HCT116 (cell line): ENCODE measurements around the gene C10orf120. TPM values are rescaled to one million over a fixed set of nuclear protein-coding genes. Genes with fewer than 3 reads are reported as not detected.

Experiments
- ATAC-seq: fragments of 200-7000 bp; cut with Tn5 transposase; 2 replicates; pipeline ENCODE4 v1.9.1; 2020; ENCODE audit warnings: mild to moderate bottlenecking, moderate library complexity
- BruUV-seq: library from RNA; stranded (reverse); fragments of 400-500 nt; replicated peaks from 2 replicates; lab custom pipeline; 2021; lab: Mats Ljungman, UMichigan
- CTCF ChIA-PET: fragments of 300-600 bp; sonication (Branson Sonifier 250); formaldehyde crosslinking; loops from one replicate; lab custom pipeline; 2021; ENCODE audit warnings: antibody characterized with exemption; lab: Charles Lee
- POLR2A ChIA-PET: fragments of 300-600, 350-600 bp; sonication (Branson Sonifier 250); formaldehyde crosslinking; loops from one replicate; lab custom pipeline; 2021; ENCODE audit warnings: antibody characterized with exemption; lab: Charles Lee
- RAD21 ChIA-PET, 2 experiments: fragments of 300-600 bp; sonication (Branson Sonifier 250); formaldehyde crosslinking; loops; one replicate each; lab custom pipeline; 2023; ENCODE audit warnings: low total read pairs in 2 of 2; ENCODE audit not compliant: uncharacterized antibody in 2 of 2, unreplicated experiment in 2 of 2, low non-redundant PET in 1 of 2; lab: Charles Lee
- DNase-seq: peaks from one replicate; pipeline ENCODE4 v3.0.0-alpha.2; 2010; ENCODE audit warnings: low read depth, low spot score
- H2AFZ ChIP-seq: fragments of 200-600 bp; shearing (Covaris generic), sonication (generic); 2 replicates; pipeline ENCODE4 v1.6.1; 2017; ENCODE audit warnings: low read depth, mixed run types, mixed read lengths, antibody characterized with exemption, low read length; ENCODE audit not compliant: poor library complexity, severe bottlenecking
- H3K27ac ChIP-seq: 2 replicates; pipeline ENCODE4 v1.5.1; 2012; ENCODE audit warnings: low read depth, low read length
- H3K27me3 ChIP-seq: fragments of 200-600 bp; sonication (generic); 2 replicates; pipeline ENCODE4 v1.6.1; 2016; ENCODE audit warnings: mixed run types, low read length, mixed read lengths; ENCODE audit not compliant: insufficient read depth
- H3K36me3 ChIP-seq, 2 experiments: fragments of 200-500 bp in 1 of 2; fragments of 200-600 bp in 1 of 2; sonication (Bioruptor generic) in 1 of 2; sonication (generic) in 1 of 2; 2 replicates each; pipeline versions ENCODE4 v1.5.1 to v1.6.1; 2014 to 2016; ENCODE audit warnings: low read length in 2 of 2, inconsistent platforms in 1 of 2, mixed read lengths in 1 of 2, mixed run types in 1 of 2; ENCODE audit not compliant: insufficient read depth in 2 of 2, control insufficient read depth in 1 of 2
- H3K4me1 ChIP-seq, 2 experiments: fragments of 200-600 bp in 1 of 2; sonication (generic) in 1 of 2; 2 replicates each; pipeline versions ENCODE4 v1.5.1 to v1.6.1; 2012 to 2017; ENCODE audit warnings: low read length in 2 of 2, inconsistent platforms in 1 of 2, mild to moderate bottlenecking in 1 of 2, mixed read lengths in 1 of 2, mixed run types in 1 of 2, moderate library complexity in 1 of 2; ENCODE audit not compliant: insufficient read depth in 2 of 2, control insufficient read depth in 1 of 2
- H3K4me2 ChIP-seq: fragments of 200-600 bp; sonication (generic); 2 replicates; pipeline ENCODE4 v1.6.1; 2017; ENCODE audit warnings: mixed run types, low read length, mixed read lengths
- H3K4me3 ChIP-seq, 2 experiments: fragments of 200-600 bp in 1 of 2; sonication (generic) in 1 of 2; replicated peaks in 1 of 2; 2 replicates each; pipeline ENCODE4 v1.5.1; 2011 to 2016; ENCODE audit warnings: low read length in 2 of 2, control low read depth in 1 of 2, low read depth in 1 of 2, mild to moderate bottlenecking in 1 of 2, mixed read lengths in 1 of 2, mixed run types in 1 of 2
- H3K79me2 ChIP-seq: fragments of 200-600 bp; sonication (generic); 2 replicates; pipeline ENCODE4 v1.6.1; 2017; ENCODE audit warnings: mild to moderate bottlenecking, mixed run types, low read length, moderate library complexity, mixed read lengths; ENCODE audit not compliant: insufficient read depth
- H3K9ac ChIP-seq: fragments of 200-600 bp; sonication (generic); 2 replicates; pipeline ENCODE4 v1.6.1; 2016; ENCODE audit warnings: low read length, mixed read lengths
- H3K9me2 ChIP-seq: fragments of 200-600 bp; sonication (generic), shearing (Covaris generic); 2 replicates; pipeline ENCODE4 v1.6.1; 2017; ENCODE audit warnings: mixed run types, mild to moderate bottlenecking, moderate library complexity; ENCODE audit not compliant: insufficient read depth
- H3K9me3 ChIP-seq, 2 experiments: fragments of 200-500 bp in 1 of 2; fragments of 200-600 bp in 1 of 2; sonication (Bioruptor generic) in 1 of 2; sonication (generic) in 1 of 2; 2 replicates each; pipeline ENCODE4 v1.6.1; 2014 to 2017; ENCODE audit warnings: low read length in 2 of 2, mixed read lengths in 2 of 2, inconsistent platforms in 1 of 2, low read depth in 1 of 2, mild to moderate bottlenecking in 1 of 2, mixed run types in 1 of 2, moderate library complexity in 1 of 2; ENCODE audit not compliant: control insufficient read depth in 1 of 2, insufficient read depth in 1 of 2
- H4K20me1 ChIP-seq: fragments of 200-600 bp; sonication (generic), shearing (Covaris generic); 2 replicates; pipeline ENCODE4 v1.6.1; 2017; ENCODE audit warnings: mixed run types, mild to moderate bottlenecking, moderate library complexity; ENCODE audit not compliant: insufficient read depth
- EGR1 ChIP-seq: IDR thresholded peaks from 2 replicates; pipeline ENCODE4 v1.6.1; 2012; ENCODE audit warnings: low read depth
- EZH2phosphoT487 ChIP-seq: fragments of 200-600 bp; IDR thresholded peaks from 2 replicates; pipeline ENCODE4 v1.6.1; 2018; ENCODE audit warnings: antibody characterized with exemption, borderline replicate concordance
- POLR2AphosphoS5 ChIP-seq: IDR thresholded peaks from 2 replicates; pipeline ENCODE4 v1.6.1; 2011; ENCODE audit warnings: mild to moderate bottlenecking, low read depth, low read length, moderate library complexity
- SIN3A ChIP-seq: IDR thresholded peaks from 2 replicates; pipeline ENCODE4 v1.6.1; 2012; ENCODE audit warnings: low read depth
- SRF ChIP-seq: IDR thresholded peaks from 2 replicates; pipeline ENCODE4 v1.6.1; 2012; ENCODE audit warnings: low read depth
- TCF7L2 ChIP-seq: IDR thresholded peaks from 2 replicates; pipeline ENCODE4 v1.7.0; 2011; ENCODE audit warnings: borderline replicate concordance, inconsistent platforms; ENCODE audit not compliant: insufficient read depth, insufficient read length; ENCODE audit errors: extremely low read depth
- ZFX ChIP-seq: fragments of 450-650 bp; IDR thresholded peaks from 2 replicates; pipeline ENCODE4 v1.6.1; 2017
- intact Hi-C: fragments of 100-400 bp; cut with micrococcal nuclease; formaldehyde crosslinking; loops from 2 replicates; pipeline ENCODE4 v1.10.0; 2022
- total RNA-seq: library from RNA; stranded (reverse); gene quantifications from one replicate; pipeline ENCODE4 v1.2.1, GENCODE V29; 2021; ENCODE audit not compliant: unreplicated experiment
- TF ChIP-seq, protein P1 (sequence below): IDR thresholded peaks from 2 replicates; pipeline ENCODE4 v1.6.1; 2012; ENCODE audit warnings: low read depth
- TF ChIP-seq, protein P2 (sequence below): IDR thresholded peaks from 2 replicates; pipeline ENCODE4 v1.6.1; 2012

Gene C10orf120
- total RNA-seq, 1 experiment from 2014 or later = not detected

DNA sequence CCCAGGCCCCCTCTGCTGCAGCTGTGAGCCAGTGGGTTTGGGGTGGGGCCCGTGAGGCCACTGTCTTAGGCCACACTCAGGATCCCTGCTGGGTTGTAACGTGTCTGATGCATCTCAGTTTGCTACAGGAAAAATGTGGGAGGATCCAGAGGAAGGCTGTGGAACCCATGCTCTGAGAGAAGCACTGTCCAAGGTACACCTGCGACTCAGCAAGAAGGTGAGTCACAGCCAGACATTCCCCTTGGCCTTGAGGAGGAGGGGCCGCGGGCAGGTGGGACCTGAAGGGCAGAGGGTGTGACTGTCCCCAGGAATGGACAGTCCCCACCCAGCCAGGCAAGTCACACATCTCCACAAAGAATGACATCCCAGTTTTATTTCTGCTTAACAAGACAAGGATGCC lies 27.8 kb upstream of the C10orf120 start:
- no peak overlapping the region for H3K4me2 ChIP-seq
- POLR2A ChIA-PET = no interaction called here

More for the DNA sequence above, 27.8 kb upstream of the C10orf120 start:
- no TSS peak for BruUV-seq
- Histone ChIP-seq H3K27ac (no peak overlapping the region), H4K20me1 (no peaks in the 10 kb centered on the region), H3K9me3 (no peaks in the 10 kb centered on the region), H3K79me2 (no peaks in the 10 kb centered on the region), H3K4me1 (no peaks in the 10 kb centered on the region), H2AFZ (no peak overlapping the region), H3K36me3 (no peaks in the 10 kb centered on the region), H3K9ac (no peak overlapping the region), H3K27me3 (peaks cover 73% of the 10 kb centered on the region), H3K9me2 (no peaks in the 10 kb centered on the region), H3K4me3 (no peak overlapping the region)
- CTCF ChIA-PET = interaction anchor here (1.4 kb wide), 1 partner anchor 428 kb away, joined by 3 read pairs; no protein-coding TSS in a partner anchor
- no peak for DNase-seq
- intact Hi-C loops = loop anchor here (2.0 kb wide), 1 partner anchor 79 kb away; no protein-coding TSS in a partner anchor
- RAD21 ChIA-PET = no interaction called here
- no peak for TF ChIP-seq SRF
- TF ChIP-seq, protein P1, sequence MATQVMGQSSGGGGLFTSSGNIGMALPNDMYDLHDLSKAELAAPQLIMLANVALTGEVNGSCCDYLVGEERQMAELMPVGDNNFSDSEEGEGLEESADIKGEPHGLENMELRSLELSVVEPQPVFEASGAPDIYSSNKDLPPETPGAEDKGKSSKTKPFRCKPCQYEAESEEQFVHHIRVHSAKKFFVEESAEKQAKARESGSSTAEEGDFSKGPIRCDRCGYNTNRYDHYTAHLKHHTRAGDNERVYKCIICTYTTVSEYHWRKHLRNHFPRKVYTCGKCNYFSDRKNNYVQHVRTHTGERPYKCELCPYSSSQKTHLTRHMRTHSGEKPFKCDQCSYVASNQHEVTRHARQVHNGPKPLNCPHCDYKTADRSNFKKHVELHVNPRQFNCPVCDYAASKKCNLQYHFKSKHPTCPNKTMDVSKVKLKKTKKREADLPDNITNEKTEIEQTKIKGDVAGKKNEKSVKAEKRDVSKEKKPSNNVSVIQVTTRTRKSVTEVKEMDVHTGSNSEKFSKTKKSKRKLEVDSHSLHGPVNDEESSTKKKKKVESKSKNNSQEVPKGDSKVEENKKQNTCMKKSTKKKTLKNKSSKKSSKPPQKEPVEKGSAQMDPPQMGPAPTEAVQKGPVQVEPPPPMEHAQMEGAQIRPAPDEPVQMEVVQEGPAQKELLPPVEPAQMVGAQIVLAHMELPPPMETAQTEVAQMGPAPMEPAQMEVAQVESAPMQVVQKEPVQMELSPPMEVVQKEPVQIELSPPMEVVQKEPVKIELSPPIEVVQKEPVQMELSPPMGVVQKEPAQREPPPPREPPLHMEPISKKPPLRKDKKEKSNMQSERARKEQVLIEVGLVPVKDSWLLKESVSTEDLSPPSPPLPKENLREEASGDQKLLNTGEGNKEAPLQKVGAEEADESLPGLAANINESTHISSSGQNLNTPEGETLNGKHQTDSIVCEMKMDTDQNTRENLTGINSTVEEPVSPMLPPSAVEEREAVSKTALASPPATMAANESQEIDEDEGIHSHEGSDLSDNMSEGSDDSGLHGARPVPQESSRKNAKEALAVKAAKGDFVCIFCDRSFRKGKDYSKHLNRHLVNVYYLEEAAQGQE = peak; percentile 69
- TF ChIP-seq EGR1 = no peak
- TF ChIP-seq, protein P2, sequence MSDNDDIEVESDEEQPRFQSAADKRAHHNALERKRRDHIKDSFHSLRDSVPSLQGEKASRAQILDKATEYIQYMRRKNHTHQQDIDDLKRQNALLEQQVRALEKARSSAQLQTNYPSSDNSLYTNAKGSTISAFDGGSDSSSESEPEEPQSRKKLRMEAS = no peak
- no peak for TF ChIP-seq EZH2phosphoT487
- no peak for TF ChIP-seq POLR2AphosphoS5
- TF ChIP-seq ZFX = no peak
- TF ChIP-seq TCF7L2 = no peak
- TF ChIP-seq SIN3A = no peak
- TF ChIP-seq, all 23 proteins: peak for 1
- ATAC-seq = 0 out of 2 replicates have a peak, but pooled peaks have one; percentile 21
